GM12878 (cell line): ENCODE measurements around the gene SPATA20. TPM values are rescaled to one million over a fixed set of nuclear protein-coding genes. Genes with fewer than 3 reads are reported as not detected.

ENCODE experiments used
- ATAC-seq: fragments of 200-7000 bp; cut with Tn5 transposase; 3 replicates; pipeline ENCODE4 v1.9.1; 2020; ENCODE audit warnings: mild to moderate bottlenecking, moderate library complexity
- BruUV-seq: library from RNA; stranded (reverse); fragments of 400-500 nt; replicated peaks from 2 replicates; lab custom pipeline; 2021; lab: Mats Ljungman, UMichigan
- CTCF ChIA-PET: fragments of 300-600 bp; sonication (Branson Sonifier 250); formaldehyde crosslinking; extraction: SDS; loops from one replicate; lab custom pipeline; 2021; ENCODE audit warnings: inconsistent platforms; lab: Yijun Ruan, JAX
- POLR2A ChIA-PET: fragments of 350-600 bp; formaldehyde crosslinking; extraction: SDS; loops from one replicate; lab custom pipeline; 2021; ENCODE audit warnings: inconsistent platforms; lab: Charles Lee
- RAD21 ChIA-PET: fragments of 300-600 bp; sonication (Branson Sonifier 250); formaldehyde crosslinking; loops from one replicate; lab custom pipeline; 2023; ENCODE audit warnings: antibody characterized with exemption; ENCODE audit not compliant: unreplicated experiment; lab: Charles Lee
- SMC1A ChIA-PET: fragments of 300-600 bp; sonication (Branson Sonifier 250); formaldehyde crosslinking; loops from one replicate; lab custom pipeline; 2023; ENCODE audit not compliant: unreplicated experiment, uncharacterized antibody; lab: Charles Lee
- DNase-seq: peaks from one replicate; pipeline ENCODE4 v3.0.0-alpha.2; 2011; ENCODE audit warnings: low read depth, low spot score
- FAIRE-seq: peaks from 3 replicates; lab custom pipeline; 2011; peaks lifted over from hg19 to GRCh38; lab: Jason Lieb, UNC
- H2AFZ ChIP-seq: 2 replicates; pipeline ENCODE4 v1.6.0; 2011; ENCODE audit warnings: low read depth, low read length, control low read depth; ENCODE audit not compliant: control insufficient read depth
- H3K27ac ChIP-seq: 2 replicates; pipeline ENCODE4 v1.5.1; 2011; ENCODE audit warnings: control low read depth; ENCODE audit not compliant: control insufficient read depth, insufficient read depth
- H3K27me3 ChIP-seq, 2 experiments: replicated peaks in 1 of 2; 2 replicates each; pipeline versions ENCODE4 v1.6.0 to v1.6.1; 2011; ENCODE audit warnings: low read length in 1 of 2; ENCODE audit not compliant: control insufficient read depth in 2 of 2, insufficient read depth in 2 of 2
- H3K36me3 ChIP-seq, 2 experiments: 2 replicates each; pipeline ENCODE4 v1.5.1; 2011; ENCODE audit warnings: low read length in 1 of 2; ENCODE audit not compliant: control insufficient read depth in 2 of 2, insufficient read depth in 2 of 2
- H3K4me1 ChIP-seq: 2 replicates; pipeline ENCODE4 v1.6.1; 2011; ENCODE audit warnings: mild to moderate bottlenecking, low read length, moderate library complexity, mixed read lengths; ENCODE audit not compliant: control insufficient read depth, insufficient read depth
- H3K4me2 ChIP-seq: 2 replicates; pipeline ENCODE4 v1.6.0; 2011; ENCODE audit warnings: control low read depth; ENCODE audit not compliant: control insufficient read depth, insufficient read depth
- H3K4me3 ChIP-seq: fragments of 200-600 bp; sonication (generic); 2 replicates; pipeline ENCODE4 v1.5.1; 2016
- H3K79me2 ChIP-seq: 2 replicates; pipeline ENCODE4 v1.6.0; 2011; ENCODE audit warnings: low read length; ENCODE audit not compliant: control insufficient read depth, insufficient read depth
- H3K9ac ChIP-seq: 2 replicates; pipeline ENCODE4 v1.8.0; 2011; ENCODE audit warnings: low read length, control low read depth, mixed read lengths; ENCODE audit not compliant: control insufficient read depth, insufficient read depth
- H3K9me3 ChIP-seq: replicated peaks from 3 replicates; pipeline ENCODE4 v1.5.1; 2011; ENCODE audit warnings: mild to moderate bottlenecking, low read length; ENCODE audit not compliant: control insufficient read depth, insufficient read depth
- H4K20me1 ChIP-seq: 2 replicates; pipeline ENCODE4 v1.6.0; 2011; ENCODE audit not compliant: control insufficient read depth, insufficient read depth
- ATF2 ChIP-seq: IDR thresholded peaks from 2 replicates; pipeline ENCODE4 v1.6.1; 2012; ENCODE audit warnings: low read length, inconsistent platforms
- CBX5 ChIP-seq: sonication (generic); IDR thresholded peaks from 2 replicates; pipeline ENCODE4 v1.6.1; 2016; ENCODE audit warnings: low read depth, moderate library complexity, mild to moderate bottlenecking, inconsistent platforms
- CUX1 ChIP-seq: IDR thresholded peaks from 2 replicates; pipeline ENCODE4 v1.6.1; 2012; ENCODE audit warnings: improper control_type of control experiment, low read depth, low read length; ENCODE audit not compliant: insufficient replicate concordance
- E4F1 ChIP-seq: fragments of 450-650 bp; IDR thresholded peaks from 2 replicates; pipeline ENCODE4 v1.6.1; 2018; ENCODE audit warnings: borderline replicate concordance, mild to moderate bottlenecking; ENCODE audit not compliant: partially characterized antibody
- MTA2 ChIP-seq: fragments of 450-650 bp; IDR thresholded peaks from 2 replicates; pipeline ENCODE4 v1.6.1; 2016; ENCODE audit warnings: low read depth, mild to moderate bottlenecking, moderate library complexity
- NFIC ChIP-seq: IDR thresholded peaks from 2 replicates; pipeline ENCODE4 v1.6.1; 2012; ENCODE audit warnings: low read depth, mild to moderate bottlenecking, inconsistent platforms, low read length, moderate library complexity
- NFXL1 ChIP-seq: fragments of 450-650 bp; IDR thresholded peaks from 2 replicates; pipeline ENCODE4 v1.6.1; 2017; ENCODE audit warnings: antibody characterized with exemption, mild to moderate bottlenecking, borderline replicate concordance
- RELA ChIP-seq: fragments of 450-650 bp; IDR thresholded peaks from 2 replicates; pipeline ENCODE4 v1.8.0; 2014; ENCODE audit warnings: borderline replicate concordance; ENCODE audit not compliant: partially characterized antibody
- SPI1 ChIP-seq: IDR thresholded peaks from 2 replicates; pipeline ENCODE4 v1.6.1; 2011; ENCODE audit warnings: low read depth, mild to moderate bottlenecking, low read length, moderate library complexity, borderline replicate concordance; ENCODE audit not compliant: insufficient read depth
- SUZ12 ChIP-seq: fragments of 200-600 bp; sonication (generic); IDR thresholded peaks from one replicate; pipeline ENCODE4 v1.6.1; 2018; ENCODE audit warnings: antibody characterized with exemption, mild to moderate bottlenecking; ENCODE audit not compliant: unreplicated experiment
- ZNF207 ChIP-seq: fragments of 450-650 bp; IDR thresholded peaks from 2 replicates; pipeline ENCODE4 v1.6.1; 2014; ENCODE audit warnings: antibody characterized with exemption, mild to moderate bottlenecking, borderline replicate concordance
- WGBS: methylation state at CpG from one replicate; pipeline ENCODE4 v1.1.6; 2016; ENCODE audit warnings: low lambda C conversion rate; ENCODE audit not compliant: insufficient replicate concordance, insufficient coverage; ENCODE audit errors: missing lambda C conversion rate; 5-methylcytosine and 5-hydroxymethylcytosine counted together
- in situ Hi-C: fragments of 300-500 bp; cut with MboI; formaldehyde crosslinking; loops from 9 replicates; pipeline ENCODE4 v1.14.3; 2018; ENCODE audit warnings: mixed read lengths
- intact Hi-C: fragments of 100-400 bp; cut with micrococcal nuclease; formaldehyde crosslinking; loops from one replicate; pipeline ENCODE4 v1.14.2; 2022; ENCODE audit not compliant: unreplicated experiment
- polyA plus RNA-seq, 11 experiments: library from polyadenylated mRNA; depleted of rRNA in 4 of 11; unstranded in 6 of 11; stranded (reverse) in 5 of 11; fragments of >200 nt; fragmentation: Nextera tagmentation in 4 of 11; fragmentation: Illumina TruSeq in 1 of 11; extraction: Ambion mirVana in 4 of 11; extraction: Trizol in 1 of 11; gene quantifications; 1 replicate in 1 of 11; 2 replicates in 10 of 11; pipeline versions ENCODE4 v1.2.1 to v1.2.3, GENCODE V29; 2011 to 2016; ENCODE audit warnings: inconsistent platforms in 2 of 11, missing spikeins in 2 of 11, low read depth in 1 of 11
- total RNA-seq, 4 experiments: library from RNA; depleted of rRNA in 3 of 4; stranded (reverse); fragments of >200 nt in 3 of 4; fragmentation: Illumina TruSeq in 1 of 4; extraction: Trizol in 1 of 4; gene quantifications; 2 replicates each; pipeline versions ENCODE4 v1.2.1 to v1.2.3, GENCODE V29; 2013 to 2021

Gene SPATA20
- total and polyA plus RNA-seq, 10 of the 15 experiments (the other 5 are each of a cell fraction or from before 2014, with no cell fraction given) = 2.1 to 69.8 (median 26.6) TPM

- no peak for TF ChIP-seq CUX1
- TF ChIP-seq NFXL1 = no peak
- TF ChIP-seq ATF2 = no peak
- TF ChIP-seq CBX5 = no peak
Observed at GRCh38 chr17:50599606-50600005, 52.6 kb downstream of the SPATA20 start (continued).

GRCh38 chr17:50601823-50602375 lies 54.9 kb downstream of the SPATA20 start:
- H3K9ac ChIP-seq = no peak overlapping the region
- whole genome bisulfite sequencing = 39% methylated on average over 13 of the region's 13 CpGs
- POLR2A ChIA-PET = no interaction called here
- H3K27ac ChIP-seq = no peak overlapping the region
- SMC1A ChIA-PET = no interaction called here
- H2AFZ ChIP-seq = no peak overlapping the region
- DNase-seq (no peak), FAIRE-seq (no peak), ATAC-seq (no peak)
- no peaks in the 10 kb centered on the region for H3K79me2 ChIP-seq
- CTCF ChIA-PET = no interaction called here
- H3K27me3 ChIP-seq = no peaks in the 10 kb centered on the region; a peak in 2 of 4 replicates
- no peaks in the 10 kb centered on the region for H3K9me3 ChIP-seq
- BruUV-seq = no TSS peak
- H4K20me1 ChIP-seq = no peaks in the 10 kb centered on the region
- in situ Hi-C loops = no loop called here
- intact Hi-C loops = no loop called here
- H3K36me3 ChIP-seq = no peaks in the 10 kb centered on the region
- H3K4me3 ChIP-seq = no peak overlapping the region
- H3K4me2 ChIP-seq = no peak overlapping the region
- H3K4me1 ChIP-seq = no peaks in the 10 kb centered on the region
- RAD21 ChIA-PET = no interaction called here
- TF ChIP-seq SPI1 (no peak), MTA2 (no peak), NFIC (no peak), E4F1 (no peak), RELA (no peak), ZNF207 (no peak), SUZ12 (no peak)
